DOHH2 (cell line): Measurements from ENCODE around the gene KIF6.

Source experiments
- H3F3A ChIP-seq: fragments of 200-600 bp; sonication (generic), shearing (Covaris generic); 2 replicates; pipeline ENCODE4 v1.6.0; 2016; ENCODE audit warnings: antibody characterized with exemption, mild to moderate bottlenecking; ENCODE audit not compliant: control insufficient read depth, insufficient read depth
- H3K27ac ChIP-seq: fragments of 200-600 bp; sonication (generic); 2 replicates; pipeline ENCODE4 v1.5.1; 2014; ENCODE audit warnings: low read depth, mild to moderate bottlenecking, low read length, moderate library complexity
- H3K27me3 ChIP-seq: fragments of 200-600 bp; sonication (generic); 2 replicates; pipeline ENCODE4 v1.6.1; 2014; ENCODE audit warnings: mild to moderate bottlenecking, low read length, mixed read lengths; ENCODE audit not compliant: control insufficient read depth
- H3K36me3 ChIP-seq: fragments of 200-600 bp; sonication (generic); 2 replicates; pipeline ENCODE4 v1.6.1; 2014; ENCODE audit warnings: mild to moderate bottlenecking, low read length, moderate library complexity, mixed read lengths; ENCODE audit not compliant: control insufficient read depth
- H3K4me1 ChIP-seq: fragments of 200-600 bp; sonication (generic); 2 replicates; pipeline ENCODE4 v1.6.1; 2014; ENCODE audit warnings: mild to moderate bottlenecking, low read length, mixed read lengths; ENCODE audit not compliant: control insufficient read depth
- H3K4me2 ChIP-seq: fragments of 200-600 bp; sonication (generic); 2 replicates; pipeline ENCODE4 v1.6.0; 2014; ENCODE audit warnings: mild to moderate bottlenecking, low read length, moderate library complexity
- H3K4me3 ChIP-seq: fragments of 200-600 bp; sonication (generic); 2 replicates; pipeline ENCODE4 v1.5.1; 2014; ENCODE audit warnings: mild to moderate bottlenecking, low read length, mixed read lengths
- H3K79me2 ChIP-seq: fragments of 200-600 bp; sonication (generic); 2 replicates; pipeline ENCODE4 v1.6.1; 2014; ENCODE audit warnings: mild to moderate bottlenecking, low read length, mixed read lengths; ENCODE audit not compliant: control insufficient read depth
- H3K9me2 ChIP-seq: fragments of 200-600 bp; sonication (generic); replicated peaks from 2 replicates; pipeline ENCODE4 v1.6.1; 2014; ENCODE audit warnings: mild to moderate bottlenecking, low read length, mixed read lengths; ENCODE audit not compliant: control insufficient read depth
- H3K9me3 ChIP-seq: fragments of 200-600 bp; sonication (generic); 2 replicates; pipeline ENCODE4 v1.6.1; 2014; ENCODE audit warnings: antibody characterized with exemption, low read length, mixed read lengths; ENCODE audit not compliant: control insufficient read depth, insufficient read depth
- H4K20me1 ChIP-seq: fragments of 200-600 bp; sonication (generic); 2 replicates; pipeline ENCODE4 v1.6.0; 2014; ENCODE audit warnings: low read depth, mild to moderate bottlenecking, antibody characterized with exemption, low read length, moderate library complexity; ENCODE audit not compliant: control insufficient read depth, insufficient read depth
- CTCF ChIP-seq: fragments of 200-600 bp; sonication (generic); IDR thresholded peaks from one replicate; pipeline ENCODE4 v1.5.1; 2014; ENCODE audit warnings: antibody characterized with exemption, mild to moderate bottlenecking, low read depth, low read length; ENCODE audit not compliant: poor library complexity, severe bottlenecking
- EZH2phosphoT487 ChIP-seq: fragments of 200-600 bp; sonication (generic); IDR thresholded peaks from 2 replicates; pipeline ENCODE4 v1.6.1; 2017; ENCODE audit warnings: borderline replicate concordance, mild to moderate bottlenecking, antibody characterized with exemption, low read length, moderate library complexity, mixed read lengths

Gene KIF6

GRCh38 chr6:39499053-39499452 is 226.2 kb downstream of the KIF6 start:
- Histone ChIP-seq H3K27me3 (no peaks in the 10 kb centered on the region), H3K27ac (no peak overlapping the region), H3K4me1 (no peaks in the 10 kb centered on the region), H3K36me3 (no peaks in the 10 kb centered on the region), H3K4me3 (no peak overlapping the region), H3K9me3 (no peaks in the 10 kb centered on the region), H3K9me2 (no peaks in the 10 kb centered on the region), H3F3A (no peaks in the 10 kb centered on the region), H3K79me2 (no peaks in the 10 kb centered on the region), H3K4me2 (no peak overlapping the region), H4K20me1 (no peaks in the 10 kb centered on the region)
- no peak for TF ChIP-seq CTCF
- no peak for TF ChIP-seq EZH2phosphoT487

GRCh38 chr6:39498096-39498495 is 227.1 kb downstream of the KIF6 start:
- H3K36me3 ChIP-seq = no peaks in the 10 kb centered on the region
- H3F3A ChIP-seq = no peaks in the 10 kb centered on the region
- no peak overlapping the region for H3K27ac ChIP-seq
- no peaks in the 10 kb centered on the region for H3K4me1 ChIP-seq
- no peak for TF ChIP-seq EZH2phosphoT487
- TF ChIP-seq CTCF = no peak
- no peaks in the 10 kb centered on the region for H3K9me3 ChIP-seq
- H3K4me2 ChIP-seq = no peak overlapping the region
- H3K9me2 ChIP-seq = no peaks in the 10 kb centered on the region
- no peak overlapping the region for H3K4me3 ChIP-seq
- H3K79me2 ChIP-seq = no peaks in the 10 kb centered on the region
- H3K27me3 ChIP-seq = no peaks in the 10 kb centered on the region
- no peaks in the 10 kb centered on the region for H4K20me1 ChIP-seq

GRCh38 chr6:39496915-39497314 is 228.3 kb downstream of the KIF6 start:
- Histone ChIP-seq H3K4me2 (no peak overlapping the region), H4K20me1 (no peaks in the 10 kb centered on the region), H3K27ac (no peak overlapping the region), H3K9me2 (no peaks in the 10 kb centered on the region), H3K4me3 (no peak overlapping the region), H3K9me3 (no peaks in the 10 kb centered on the region), H3K79me2 (no peaks in the 10 kb centered on the region), H3K36me3 (no peaks in the 10 kb centered on the region), H3F3A (no peaks in the 10 kb centered on the region), H3K4me1 (no peaks in the 10 kb centered on the region), H3K27me3 (no peaks in the 10 kb centered on the region)
- no peak for TF ChIP-seq EZH2phosphoT487
- no peak for TF ChIP-seq CTCF

GRCh38 chr6:39496456-39496855 is 228.8 kb downstream of the KIF6 start:
- H3K27me3 ChIP-seq = no peaks in the 10 kb centered on the region
- no peak overlapping the region for H3K4me2 ChIP-seq
- H3K9me3 ChIP-seq = no peaks in the 10 kb centered on the region
- no peak overlapping the region for H3K27ac ChIP-seq
- no peaks in the 10 kb centered on the region for H3K36me3 ChIP-seq
- no peaks in the 10 kb centered on the region for H3K79me2 ChIP-seq
- no peak for TF ChIP-seq EZH2phosphoT487
- TF ChIP-seq CTCF = no peak
- H3K4me1 ChIP-seq = no peaks in the 10 kb centered on the region
- H4K20me1 ChIP-seq = no peaks in the 10 kb centered on the region
- H3F3A ChIP-seq = no peaks in the 10 kb centered on the region
- H3K9me2 ChIP-seq = no peaks in the 10 kb centered on the region
- no peak overlapping the region for H3K4me3 ChIP-seq
